ENCODE measurements around the gene PRCD. TPM values are rescaled to one million over a fixed set of nuclear protein-coding genes. Genes with fewer than 3 reads are reported as not detected.

PRCD gene
- total RNA-seq, 6 experiments from 2014 or later = 0.12 to 1.3 (median 0.22) TPM; not detected in 3

GRCh38 chr17:76578376-76578775, 38.5 kb downstream of the PRCD start:
- H3K4me3 ChIP-seq = no peak overlapping the region
- WGBS (ENCODE audit: insufficient coverage, low coverage, low lambda C conversion rate, missing lambda C conversion rate) = 83% methylated on average over 1 of the region's 5 CpGs
- no peaks in the 10 kb centered on the region for H3K9me3 ChIP-seq
- H3K27me3 ChIP-seq = no peaks in the 10 kb centered on the region
- H3K27ac ChIP-seq = no peak overlapping the region
- no peaks in the 10 kb centered on the region for H3K4me1 ChIP-seq
- ATAC-seq (no peak), DNase-seq (no peak)
- no peak for TF ChIP-seq CTCF (IDR thresholded peaks at IDR 0.05)
- TF ChIP-seq POLR2A (IDR thresholded peaks at IDR 0.05) = no peak
- no peaks in the 10 kb centered on the region for H3K36me3 ChIP-seq
- intact Hi-C loops (cut with DNase I) = loop anchor here in 1 of 2 donors (10.0 kb wide), 1 partner anchor 54 kb away; no protein-coding TSS in a partner anchor

- ATAC-seq = no peak
- Histone ChIP-seq H3K27ac (no peak overlapping the region), H3K9me3 (no peaks in the 10 kb centered on the region)
These were observed 39.4 kb downstream of the PRCD start for GRCh38 chr17:76579281-76579680.

GRCh38 chr17:76581515-76581914, 41.7 kb downstream of the PRCD start:
- H3K36me3 ChIP-seq = no peaks in the 10 kb centered on the region
- no peaks in the 10 kb centered on the region for H3K27me3 ChIP-seq
- H3K9me3 ChIP-seq = no peaks in the 10 kb centered on the region
- DNase-seq (no peak), ATAC-seq (no peak)
- H3K27ac ChIP-seq = no peak overlapping the region
- H3K4me3 ChIP-seq = no peak overlapping the region
- peaks cover 0 to 12% (median 0%) of the 10 kb centered on the region in 4 donors for H3K4me1 ChIP-seq
- TF ChIP-seq POLR2A (IDR thresholded peaks at IDR 0.05) (no peak), CTCF (IDR thresholded peaks at IDR 0.05) (no peak)
- intact Hi-C loops (cut with DNase I) = no loop called here
- 83% methylated on average over 3 of the region's 5 CpGs for WGBS (ENCODE audit: insufficient coverage, low coverage, low lambda C conversion rate, missing lambda C conversion rate)

More at GRCh38 chr17:76579281-76579680, 39.4 kb downstream of the PRCD start:
- H3K27me3 ChIP-seq = no peaks in the 10 kb centered on the region
- H3K36me3 ChIP-seq = no peaks in the 10 kb centered on the region
- intact Hi-C loops (cut with DNase I) = loop anchor here in 1 of 2 donors (10.0 kb wide), 1 partner anchor 54 kb away; no protein-coding TSS in a partner anchor
- no peak overlapping the region for H3K4me3 ChIP-seq
- no peak for TF ChIP-seq CTCF (IDR thresholded peaks at IDR 0.05)
- no peak for TF ChIP-seq POLR2A (IDR thresholded peaks at IDR 0.05)
- 22% methylated on average over 1 of the region's 2 CpGs for WGBS (ENCODE audit: insufficient coverage, low coverage, low lambda C conversion rate, missing lambda C conversion rate)
- no peak for DNase-seq
- H3K4me1 ChIP-seq = no peaks in the 10 kb centered on the region

DNA sequence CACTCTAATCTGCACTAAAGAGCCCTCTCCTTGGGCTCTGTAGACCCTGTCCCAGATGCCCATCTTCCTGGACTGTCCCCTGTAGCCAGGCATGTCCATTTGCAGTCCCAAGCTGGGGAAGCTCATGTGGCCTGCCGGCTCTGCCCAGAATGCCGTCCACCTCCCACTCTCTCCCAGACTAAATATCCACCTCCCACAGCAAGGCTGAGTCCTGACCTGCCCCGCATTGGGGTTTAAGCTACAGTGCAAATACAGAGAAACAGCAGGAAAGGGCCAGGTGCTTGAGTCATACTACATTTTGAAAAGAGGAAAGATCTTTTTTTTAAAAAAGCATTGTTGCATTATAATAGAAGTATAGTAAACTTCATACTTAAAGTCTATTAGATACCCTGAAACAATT, 42.8 kb downstream of the PRCD start:
- DNase-seq = no peak
- H3K27me3 ChIP-seq = no peaks in the 10 kb centered on the region

More for the DNA sequence above, 42.8 kb downstream of the PRCD start:
- TF ChIP-seq POLR2A (IDR thresholded peaks at IDR 0.05) (no peak), CTCF (IDR thresholded peaks at IDR 0.05) (no peak)
- Histone ChIP-seq H3K4me1 (peaks cover 0 to 12% (median 0%) of the 10 kb centered on the region in 4 donors), H3K4me3 (no peak overlapping the region), H3K27ac (no peak overlapping the region), H3K36me3 (no peaks in the 10 kb centered on the region), H3K9me3 (no peaks in the 10 kb centered on the region)
- 20% methylated on average over 2 of the region's 3 CpGs for WGBS (ENCODE audit: insufficient coverage, low coverage, low lambda C conversion rate, missing lambda C conversion rate)
- intact Hi-C loops (cut with DNase I) = no loop called here
- no peak for ATAC-seq

Measured in right lobe of liver (tissue), 6 donors.